ENCODE data around the gene ENTREP1.

The ENTREP1 gene

GRCh38 chr9:69334317-69334716 lies 9.3 kb downstream of the ENTREP1 start:
- Histone ChIP-seq H3K4me1 (ENCODE audit: control insufficient read depth in 2 of 2, insufficient read depth in 1 of 2, low read depth in 1 of 2, low read length in 2 of 2) (no peaks in the 10 kb centered on the region), H3K36me3 (replicated peaks in 1 of 2; ENCODE audit: control insufficient read depth in 2 of 2, insufficient read depth in 2 of 2, low read length in 2 of 2) (no peaks in the 10 kb centered on the region), H3K18ac (ENCODE audit: low read length) (no peak overlapping the region), H3K79me1 (ENCODE audit: low read depth, low read length) (no peaks in the 10 kb centered on the region), H2AFZ (ENCODE audit: low read length) (no peak overlapping the region), H3K27ac (replicated peaks; ENCODE audit: low read length) (no peak overlapping the region), H2BK5ac (ENCODE audit: low read length) (no peak overlapping the region), H2BK120ac (ENCODE audit: low read depth, low read length) (no peak overlapping the region), H4K8ac (ENCODE audit: low read depth, low read length) (no peak overlapping the region), H3K9me3 (replicated peaks in 1 of 2; ENCODE audit: control insufficient read depth in 2 of 2, insufficient read depth in 1 of 2, low read depth in 1 of 2, low read length in 2 of 2) (no peaks in the 10 kb centered on the region), H3K14ac (ENCODE audit: low read length) (no peak overlapping the region), H4K91ac (ENCODE audit: low read depth, low read length, poor library complexity) (no peak overlapping the region), H2BK15ac (ENCODE audit: low read length) (no peak overlapping the region), H3K4me2 (ENCODE audit: insufficient read depth, low read length, poor library complexity, severe bottlenecking) (no peak overlapping the region), H3K23ac (ENCODE audit: low read depth, low read length, poor library complexity) (no peak overlapping the region), H3K4ac (ENCODE audit: low read length) (no peak overlapping the region), H3K27me3 (ENCODE audit: control insufficient read depth in 3 of 3, insufficient read depth in 3 of 3, low read depth in 1 of 3, low read length in 3 of 3) (peaks cover 0 to 22% (median 0%) of the 10 kb centered on the region in 3 experiments), H2AK5ac (ENCODE audit: low read depth, low read length) (no peak overlapping the region), H3K9ac (ENCODE audit: low read depth, low read length, poor library complexity) (no peak overlapping the region), H3K4me3 (ENCODE audit: low read length in 2 of 2) (no peak overlapping the region), H2BK12ac (ENCODE audit: low read length) (no peak overlapping the region)
- DNase-seq (ENCODE audit: low spot score), result no peak

DNA sequence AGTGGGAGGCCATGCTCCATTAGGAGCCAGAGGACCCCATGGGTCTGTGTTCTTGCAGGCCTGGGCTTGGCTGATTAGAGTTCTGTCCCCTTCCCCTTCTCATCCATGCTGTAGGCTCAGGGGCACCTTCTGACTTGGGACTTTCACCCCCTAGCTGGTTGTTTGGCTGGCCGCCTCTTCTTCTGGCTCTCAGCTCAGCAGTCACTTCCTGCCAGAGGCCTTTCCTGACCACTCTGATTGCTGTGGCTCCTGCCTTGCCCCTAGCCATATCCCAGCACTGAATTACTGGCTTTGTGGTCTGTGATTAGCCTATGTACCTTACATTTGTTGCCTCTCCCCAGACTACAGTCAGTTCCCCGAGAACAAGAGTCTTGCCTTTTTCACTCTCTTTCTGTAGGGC lies 14.6 kb downstream of the ENTREP1 start:
- Histone ChIP-seq H3K18ac (ENCODE audit: low read length) (no peak overlapping the region), H3K36me3 (replicated peaks in 1 of 2; ENCODE audit: control insufficient read depth in 2 of 2, insufficient read depth in 2 of 2, low read length in 2 of 2) (no peaks in the 10 kb centered on the region)
- no peak for DNase-seq (ENCODE audit: low spot score)

GRCh38 chr9:69340631-69341030 lies 15.6 kb downstream of the ENTREP1 start:
- H3K14ac ChIP-seq (ENCODE audit: low read length), result no peak overlapping the region
- H2BK12ac ChIP-seq (ENCODE audit: low read length), result no peak overlapping the region
- H3K27me3 ChIP-seq (ENCODE audit: control insufficient read depth in 3 of 3, insufficient read depth in 3 of 3, low read depth in 1 of 3, low read length in 3 of 3), result no peaks in the 10 kb centered on the region
- no peak overlapping the region for H2BK15ac ChIP-seq (ENCODE audit: low read length)
- no peak overlapping the region for H3K9ac ChIP-seq (ENCODE audit: low read depth, low read length, poor library complexity)
- no peak overlapping the region for H4K91ac ChIP-seq (ENCODE audit: low read depth, low read length, poor library complexity)
- H3K4ac ChIP-seq (ENCODE audit: low read length), result no peak overlapping the region
- no peak for DNase-seq (ENCODE audit: low spot score)
- no peaks in the 10 kb centered on the region for H3K9me3 ChIP-seq (replicated peaks in 1 of 2; ENCODE audit: control insufficient read depth in 2 of 2, insufficient read depth in 1 of 2, low read depth in 1 of 2, low read length in 2 of 2)
- H3K27ac ChIP-seq (replicated peaks; ENCODE audit: low read length), result no peak overlapping the region
- H3K4me1 ChIP-seq (ENCODE audit: control insufficient read depth in 2 of 2, insufficient read depth in 1 of 2, low read depth in 1 of 2, low read length in 2 of 2), result peaks cover 0 to 4% of the 10 kb centered on the region in 2 donors
- no peaks in the 10 kb centered on the region for H3K36me3 ChIP-seq (replicated peaks in 1 of 2; ENCODE audit: control insufficient read depth in 2 of 2, insufficient read depth in 2 of 2, low read length in 2 of 2)
- whole genome bisulfite sequencing, 2 donors (ENCODE audit: extremely low coverage in 2 of 2, insufficient read length in 2 of 2, insufficient replicate concordance in 1 of 2), result no CpG with 5 or more reads among the region's 3 CpGs
- H2BK5ac ChIP-seq (ENCODE audit: low read length), result no peak overlapping the region
- no peak overlapping the region for H3K4me2 ChIP-seq (ENCODE audit: insufficient read depth, low read length, poor library complexity, severe bottlenecking)
- no peak overlapping the region for H2AK5ac ChIP-seq (ENCODE audit: low read depth, low read length)
- no peak overlapping the region for H3K18ac ChIP-seq (ENCODE audit: low read length)
- no peak overlapping the region for H3K23ac ChIP-seq (ENCODE audit: low read depth, low read length, poor library complexity)
- no peak overlapping the region for H4K8ac ChIP-seq (ENCODE audit: low read depth, low read length)
- no peak overlapping the region for H2BK120ac ChIP-seq (ENCODE audit: low read depth, low read length)
- H3K79me1 ChIP-seq (ENCODE audit: low read depth, low read length), result no peaks in the 10 kb centered on the region
- no peak overlapping the region for H3K4me3 ChIP-seq (ENCODE audit: low read length in 2 of 2)
- H2AFZ ChIP-seq (ENCODE audit: low read length), result no peak overlapping the region

More for the DNA sequence above, 14.6 kb downstream of the ENTREP1 start:
- Histone ChIP-seq H3K23ac (ENCODE audit: low read depth, low read length, poor library complexity) (no peak overlapping the region), H3K4ac (ENCODE audit: low read length) (no peak overlapping the region), H2BK15ac (ENCODE audit: low read length) (no peak overlapping the region), H3K27ac (replicated peaks; ENCODE audit: low read length) (no peak overlapping the region), H3K27me3 (ENCODE audit: control insufficient read depth in 3 of 3, insufficient read depth in 3 of 3, low read depth in 1 of 3, low read length in 3 of 3) (no peaks in the 10 kb centered on the region), H3K4me1 (ENCODE audit: control insufficient read depth in 2 of 2, insufficient read depth in 1 of 2, low read depth in 1 of 2, low read length in 2 of 2) (peaks cover 0 to 4% of the 10 kb centered on the region in 2 donors), H3K79me1 (ENCODE audit: low read depth, low read length) (no peaks in the 10 kb centered on the region), H3K4me3 (ENCODE audit: low read length in 2 of 2) (no peak overlapping the region), H2BK120ac (ENCODE audit: low read depth, low read length) (no peak overlapping the region), H2AK5ac (ENCODE audit: low read depth, low read length) (no peak overlapping the region), H2BK5ac (ENCODE audit: low read length) (no peak overlapping the region), H3K9ac (ENCODE audit: low read depth, low read length, poor library complexity) (no peak overlapping the region), H3K4me2 (ENCODE audit: insufficient read depth, low read length, poor library complexity, severe bottlenecking) (no peak overlapping the region), H3K14ac (ENCODE audit: low read length) (no peak overlapping the region), H2BK12ac (ENCODE audit: low read length) (no peak overlapping the region), H3K9me3 (replicated peaks in 1 of 2; ENCODE audit: control insufficient read depth in 2 of 2, insufficient read depth in 1 of 2, low read depth in 1 of 2, low read length in 2 of 2) (no peaks in the 10 kb centered on the region), H2AFZ (ENCODE audit: low read length) (no peak overlapping the region), H4K8ac (ENCODE audit: low read depth, low read length) (no peak overlapping the region), H4K91ac (ENCODE audit: low read depth, low read length, poor library complexity) (no peak overlapping the region)
- WGBS, 2 donors (ENCODE audit: extremely low coverage in 2 of 2, insufficient read length in 2 of 2, insufficient replicate concordance in 1 of 2), result no CpG with 5 or more reads among the region's 2 CpGs

- Histone ChIP-seq H4K91ac (ENCODE audit: low read depth, low read length, poor library complexity) (no peak overlapping the region), H3K9ac (ENCODE audit: low read depth, low read length, poor library complexity) (no peak overlapping the region), H3K4ac (ENCODE audit: low read length) (no peak overlapping the region), H3K4me2 (ENCODE audit: insufficient read depth, low read length, poor library complexity, severe bottlenecking) (no peak overlapping the region), H3K79me1 (ENCODE audit: low read depth, low read length) (no peaks in the 10 kb centered on the region), H3K27ac (replicated peaks; ENCODE audit: low read length) (no peak overlapping the region), H2BK120ac (ENCODE audit: low read depth, low read length) (no peak overlapping the region), H2AK5ac (ENCODE audit: low read depth, low read length) (no peak overlapping the region), H2BK15ac (ENCODE audit: low read length) (no peak overlapping the region), H3K36me3 (replicated peaks in 1 of 2; ENCODE audit: control insufficient read depth in 2 of 2, insufficient read depth in 2 of 2, low read length in 2 of 2) (no peaks in the 10 kb centered on the region), H3K27me3 (ENCODE audit: control insufficient read depth in 3 of 3, insufficient read depth in 3 of 3, low read depth in 1 of 3, low read length in 3 of 3) (no peaks in the 10 kb centered on the region), H4K8ac (ENCODE audit: low read depth, low read length) (no peak overlapping the region), H3K9me3 (replicated peaks in 1 of 2; ENCODE audit: control insufficient read depth in 2 of 2, insufficient read depth in 1 of 2, low read depth in 1 of 2, low read length in 2 of 2) (no peaks in the 10 kb centered on the region), H3K18ac (ENCODE audit: low read length) (no peak overlapping the region), H2AFZ (ENCODE audit: low read length) (no peak overlapping the region), H3K23ac (ENCODE audit: low read depth, low read length, poor library complexity) (no peak overlapping the region), H3K14ac (ENCODE audit: low read length) (no peak overlapping the region), H2BK12ac (ENCODE audit: low read length) (no peak overlapping the region), H3K4me3 (ENCODE audit: low read length in 2 of 2) (no peak overlapping the region), H2BK5ac (ENCODE audit: low read length) (no peak overlapping the region), H3K4me1 (ENCODE audit: control insufficient read depth in 2 of 2, insufficient read depth in 1 of 2, low read depth in 1 of 2, low read length in 2 of 2) (peaks cover 0 to 4% of the 10 kb centered on the region in 2 donors)
- no peak for DNase-seq (ENCODE audit: low spot score)
- WGBS, 2 donors (ENCODE audit: extremely low coverage in 2 of 2, insufficient read length in 2 of 2, insufficient replicate concordance in 1 of 2), result no CpG with 5 or more reads among the region's 1 CpG
Measured at GRCh38 chr9:69342769-69343168, 17.8 kb downstream of the ENTREP1 start.
